GM23338 (cell line): Measurements from ENCODE around the gene FXYD5. TPM values are rescaled to one million over a fixed set of nuclear protein-coding genes. Genes with fewer than 3 reads are reported as not detected.

ENCODE experiments used
- ATAC-seq: fragments of 200-7000 bp; cut with Tn5 transposase; 3 replicates; pipeline ENCODE4 v1.9.1; 2020
- DNase-seq: peaks from one replicate; pipeline ENCODE4 v3.0.0-alpha.2; 2015; ENCODE audit warnings: low spot score
- H2AFZ ChIP-seq: fragments of 200-600 bp; sonication (generic); 2 replicates; pipeline ENCODE4 v1.8.0; 2016; ENCODE audit warnings: antibody characterized with exemption, mild to moderate bottlenecking, moderate library complexity
- H3F3A ChIP-seq: fragments of 200-600 bp; sonication (generic); replicated peaks from 2 replicates; pipeline ENCODE4 v1.8.0; 2017; ENCODE audit warnings: antibody characterized with exemption, mixed run types, low read depth
- H3K27ac ChIP-seq: fragments of 200-600 bp; sonication (generic); 2 replicates; pipeline ENCODE4 v1.6.1; 2016; ENCODE audit warnings: low read depth
- H3K27me3 ChIP-seq: fragments of 200-600 bp; sonication (generic); 2 replicates; pipeline ENCODE4 v1.8.0; 2016; ENCODE audit warnings: mild to moderate bottlenecking, mixed run types, moderate library complexity; ENCODE audit not compliant: insufficient read depth
- H3K36me3 ChIP-seq: fragments of 200-600 bp; sonication (generic); 2 replicates; pipeline ENCODE4 v1.8.0; 2016; ENCODE audit warnings: mild to moderate bottlenecking; ENCODE audit not compliant: insufficient read depth
- H3K4me1 ChIP-seq: fragments of 200-600 bp; sonication (generic); 2 replicates; pipeline ENCODE4 v1.8.0; 2016; ENCODE audit warnings: mild to moderate bottlenecking, moderate library complexity; ENCODE audit not compliant: insufficient read depth
- H3K4me2 ChIP-seq: fragments of 200-600 bp; sonication (generic); 2 replicates; pipeline ENCODE4 v1.7.1; 2017; ENCODE audit warnings: mixed run types
- H3K4me3 ChIP-seq: fragments of 200-600 bp; sonication (generic); 2 replicates; pipeline ENCODE4 v1.6.1; 2016; ENCODE audit warnings: mixed run types
- H3K79me2 ChIP-seq: fragments of 200-600 bp; sonication (generic); replicated peaks from 2 replicates; pipeline ENCODE4 v1.8.0; 2017; ENCODE audit warnings: mild to moderate bottlenecking; ENCODE audit not compliant: insufficient read depth
- H3K9me2 ChIP-seq: fragments of 200-600 bp; sonication (generic); 2 replicates; pipeline ENCODE4 v1.8.0; 2017; ENCODE audit not compliant: insufficient read depth
- H4K20me1 ChIP-seq: fragments of 200-600 bp; sonication (generic); replicated peaks from 2 replicates; pipeline ENCODE4 v1.8.0; 2017; ENCODE audit warnings: mild to moderate bottlenecking; ENCODE audit not compliant: insufficient read depth
- H3K27ac Mint-ChIP-seq: 2 replicates; pipeline ENCODE4 v1.8.0; 2020; ENCODE audit warnings: inconsistent platforms, mild to moderate bottlenecking, moderate library complexity, mixed read lengths
- H3K27me3 Mint-ChIP-seq: 3 replicates; pipeline ENCODE4 v1.8.0; 2022; ENCODE audit warnings: low read depth, mild to moderate bottlenecking, moderate library complexity, mixed read lengths, inconsistent platforms; ENCODE audit not compliant: insufficient read depth, poor library complexity
- H3K36me3 Mint-ChIP-seq: 3 replicates; pipeline ENCODE4 v1.8.0; 2021; ENCODE audit warnings: low read depth, mild to moderate bottlenecking, inconsistent platforms, moderate library complexity, mixed read lengths
- H3K4me1 Mint-ChIP-seq: 3 replicates; pipeline ENCODE4 v1.8.0; 2020; ENCODE audit warnings: mild to moderate bottlenecking, inconsistent platforms, mixed read lengths
- H3K4me3 Mint-ChIP-seq: 3 replicates; pipeline ENCODE4 v1.8.0; 2021; ENCODE audit warnings: moderate library complexity, mild to moderate bottlenecking, inconsistent platforms, mixed read lengths
- H3K9me3 Mint-ChIP-seq: 3 replicates; pipeline ENCODE4 v1.8.0; 2020; ENCODE audit warnings: moderate library complexity, mild to moderate bottlenecking, inconsistent platforms, mixed read lengths
- CREB1 ChIP-seq: fragments of 250-450 bp; sonication (Bioruptor Pico); IDR thresholded peaks from 2 replicates; pipeline ENCODE4 v1.5.0; 2020; ENCODE audit warnings: low read depth, mild to moderate bottlenecking, moderate library complexity
- CTCF ChIP-seq, 2 experiments: fragments of 200-600 bp in 1 of 2; sonication (generic) in 1 of 2; conservative IDR thresholded peaks; 2 replicates each; pipeline versions ENCODE4 v1.5.1 to v1.6.1; 2016 to 2017; ENCODE audit warnings: antibody characterized with exemption in 2 of 2, low read depth in 2 of 2, mild to moderate bottlenecking in 2 of 2, moderate library complexity in 1 of 2
- ETS1 ChIP-seq: IDR thresholded peaks from 2 replicates; pipeline ENCODE4 v1.6.1; 2016; ENCODE audit warnings: antibody characterized with exemption
- EZH2 ChIP-seq: fragments of 200-600 bp; sonication (generic); IDR thresholded peaks from one replicate; pipeline ENCODE4 v1.8.0; 2017; ENCODE audit warnings: antibody characterized with exemption, mild to moderate bottlenecking, low read depth; ENCODE audit not compliant: unreplicated experiment
- NANOG ChIP-seq: IDR thresholded peaks from 2 replicates; pipeline ENCODE4 v1.6.1; 2016; ENCODE audit warnings: antibody characterized with exemption, borderline replicate concordance
- POLR2AphosphoS5 ChIP-seq: IDR thresholded peaks from 2 replicates; pipeline ENCODE4 v1.6.1; 2016; ENCODE audit warnings: antibody characterized with exemption, low read depth
- REST ChIP-seq: IDR thresholded peaks from one replicate; pipeline ENCODE4 v1.6.1; 2018; ENCODE audit warnings: antibody characterized with exemption; ENCODE audit not compliant: unreplicated experiment
- ZNF114 ChIP-seq: fragments of 250-450 bp; sonication (Bioruptor Pico); IDR thresholded peaks from 2 replicates; pipeline ENCODE4 v1.5.0; 2020; ENCODE audit warnings: mild to moderate bottlenecking, moderate library complexity
- ZNF331 ChIP-seq: fragments of 250-450 bp; sonication (Bioruptor Pico); IDR thresholded peaks from 2 replicates; pipeline ENCODE4 v1.5.0; 2020; ENCODE audit warnings: low read depth, mild to moderate bottlenecking, moderate library complexity
- polyA plus RNA-seq: library from polyadenylated mRNA; unstranded; fragments of >200 nt; fragmentation: Nextera tagmentation; extraction: Ambion mirVana; gene quantifications from 2 replicates; pipeline ENCODE4 v1.2.1, GENCODE V29; 2016
- total RNA-seq: library from RNA; depleted of rRNA; stranded (reverse); fragments of >200 nt; shearing (Covaris generic); gene quantifications from 2 replicates; pipeline ENCODE4 v1.2.3, GENCODE V29; 2014

Gene FXYD5
- total and polyA plus RNA-seq, 2 experiments from 2014 or later = 97.7 to 233 TPM

DNA sequence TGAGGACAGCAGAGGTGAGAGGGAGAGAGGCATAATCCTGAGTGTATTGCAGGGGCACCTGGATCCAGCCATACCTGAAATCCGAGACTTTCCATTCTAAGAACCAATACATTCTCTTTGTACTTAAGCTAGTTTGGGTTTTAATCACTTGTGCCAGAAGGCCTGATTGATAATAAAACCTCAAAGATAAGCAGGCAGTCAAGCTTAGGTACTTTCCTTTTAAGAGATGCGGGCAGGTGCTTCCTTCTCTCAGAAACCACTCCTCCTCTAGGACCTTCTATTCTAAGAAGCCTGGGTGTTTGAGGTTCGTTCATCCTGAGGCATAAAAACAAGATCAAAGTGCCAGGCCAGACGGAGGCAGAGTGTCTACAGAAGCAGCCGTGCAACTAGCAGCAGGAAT, 51.8 kb downstream of the FXYD5 start:
- TF ChIP-seq CTCF (conservative IDR thresholded peaks at IDR 0.05; ENCODE audit: low read depth in 2 of 2) = no peak
- TF ChIP-seq NANOG = no peak
- no peak for TF ChIP-seq ZNF114 (CRISPR knock-in tag)
- no peak for TF ChIP-seq ETS1
- TF ChIP-seq EZH2 = no peak
- no peak for TF ChIP-seq REST
- TF ChIP-seq ZNF331 = no peak
- TF ChIP-seq POLR2AphosphoS5 = no peak
- ATAC-seq (no peak), DNase-seq (no peak)
- Mint-ChIP-seq H3K27me3 (no peaks in the 10 kb centered on the region), H3K27ac (no peak overlapping the region), H3K9me3 (peaks cover 8% of the 10 kb centered on the region), H3K4me1 (peaks cover 42% of the 10 kb centered on the region), H3K36me3 (peaks cover 5% of the 10 kb centered on the region), H3K4me3 (no peak overlapping the region)
- Histone ChIP-seq H3K27me3 (no peaks in the 10 kb centered on the region), H3F3A (peaks cover 4% of the 10 kb centered on the region; the same call in 1 of the 2 replicates), H3K4me2 (no peak overlapping the region), H3K4me3 (no peak overlapping the region), H4K20me1 (no peaks in the 10 kb centered on the region), H2AFZ (no peak overlapping the region), H3K27ac (no peak overlapping the region), H3K79me2 (no peaks in the 10 kb centered on the region), H3K36me3 (no peaks in the 10 kb centered on the region), H3K4me1 (peaks cover 28% of the 10 kb centered on the region), H3K9me2 (peaks cover 9% of the 10 kb centered on the region; the same call in 1 of the 2 replicates)

GRCh38 chr19:35206855-35207254, 52.3 kb downstream of the FXYD5 start:
- Histone ChIP-seq H3K9me2 (peaks cover 9% of the 10 kb centered on the region; the same call in 1 of the 2 replicates), H3K4me2 (no peak overlapping the region), H3K4me3 (no peak overlapping the region), H4K20me1 (no peaks in the 10 kb centered on the region), H3F3A (peaks cover 4% of the 10 kb centered on the region; the same call in 1 of the 2 replicates), H3K36me3 (no peaks in the 10 kb centered on the region), H3K27ac (no peak overlapping the region), H3K27me3 (no peaks in the 10 kb centered on the region), H2AFZ (no peak overlapping the region), H3K4me1 (peaks cover 28% of the 10 kb centered on the region), H3K79me2 (no peaks in the 10 kb centered on the region)
- peaks cover 5% of the 10 kb centered on the region for H3K36me3 Mint-ChIP-seq
- no peak for TF ChIP-seq NANOG
- TF ChIP-seq CREB1 (CRISPR knock-in tag) = no peak
- peaks cover 7% of the 10 kb centered on the region for H3K9me3 Mint-ChIP-seq
- H3K4me3 Mint-ChIP-seq = no peak overlapping the region
- peaks cover 39% of the 10 kb centered on the region for H3K4me1 Mint-ChIP-seq
- H3K27ac Mint-ChIP-seq = no peak overlapping the region
- H3K27me3 Mint-ChIP-seq = peaks cover 2% of the 10 kb centered on the region
- DNase-seq (no peak), ATAC-seq (no peak)
